ENCODE results near the gene HNRNPA1. TPM values are rescaled to one million over a fixed set of nuclear protein-coding genes. Genes with fewer than 3 reads are reported as not detected.

HNRNPA1 gene
- total RNA-seq, 2 experiments from 2014 or later = 2,224 to 2,338 TPM

DNA sequence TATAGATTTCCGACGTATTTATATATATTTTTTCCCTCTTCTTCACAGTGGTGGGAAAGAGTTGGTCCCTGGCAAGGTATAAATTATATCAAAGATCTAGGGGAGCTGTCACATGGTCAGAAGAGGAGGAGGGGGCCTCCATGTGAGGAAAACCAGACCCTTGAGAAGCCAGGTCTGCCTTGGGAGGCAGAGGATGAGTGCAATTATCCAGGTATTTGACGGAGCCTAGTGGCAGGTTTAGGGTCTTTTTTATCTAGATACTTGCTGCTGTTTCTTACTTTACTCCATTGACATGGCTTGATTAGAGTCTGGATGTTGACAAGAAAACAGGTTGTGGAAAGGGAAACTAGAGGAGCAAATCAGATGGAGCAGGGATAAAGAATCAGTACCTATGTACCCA is 49.9 kb downstream of the HNRNPA1 start:
- POLR2A ChIA-PET = interaction anchor here (1.4 to 1.5 kb wide), 2 partner anchors 28 to 44 kb away, joined by 3 to 4 read pairs; no protein-coding TSS in a partner anchor

DNA sequence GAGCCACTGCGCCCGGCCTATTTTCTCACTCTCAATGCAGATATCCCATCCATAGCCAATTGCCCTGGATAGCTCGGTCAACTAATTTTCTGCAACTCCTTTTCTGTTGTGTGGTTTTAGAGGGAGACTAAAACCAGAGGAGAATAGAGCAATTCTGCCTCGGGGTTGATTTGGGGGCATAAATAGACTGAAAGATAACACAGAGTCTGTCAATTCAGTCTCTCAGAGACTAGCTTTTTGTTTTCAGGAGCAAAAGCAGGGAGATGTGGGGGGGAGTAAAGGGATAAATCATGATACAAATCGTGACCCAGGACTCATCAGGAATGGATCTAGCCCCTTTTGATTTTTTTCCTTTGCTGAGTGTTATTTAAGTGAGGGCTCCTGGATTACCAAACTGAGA is 50.9 kb downstream of the HNRNPA1 start:
- ChIA-PET CTCF (interaction anchor here (0.8 to 8.9 kb wide), 5 partner anchors 28 to 68 kb away, joined by 3 to 97 read pairs (median 67); no protein-coding TSS in a partner anchor), POLR2A (interaction anchor here (0.7 to 1.5 kb wide), 2 partner anchors 27 to 72 kb away, joined by 3 read pairs; no protein-coding TSS in a partner anchor)
- peaks cover 2% of the 10 kb centered on the region for H3K36me3 Mint-ChIP-seq (ENCODE audit: low read depth)
- H3K27me3 Mint-ChIP-seq = no peaks in the 10 kb centered on the region
- TF ChIP-seq, protein P1, sequence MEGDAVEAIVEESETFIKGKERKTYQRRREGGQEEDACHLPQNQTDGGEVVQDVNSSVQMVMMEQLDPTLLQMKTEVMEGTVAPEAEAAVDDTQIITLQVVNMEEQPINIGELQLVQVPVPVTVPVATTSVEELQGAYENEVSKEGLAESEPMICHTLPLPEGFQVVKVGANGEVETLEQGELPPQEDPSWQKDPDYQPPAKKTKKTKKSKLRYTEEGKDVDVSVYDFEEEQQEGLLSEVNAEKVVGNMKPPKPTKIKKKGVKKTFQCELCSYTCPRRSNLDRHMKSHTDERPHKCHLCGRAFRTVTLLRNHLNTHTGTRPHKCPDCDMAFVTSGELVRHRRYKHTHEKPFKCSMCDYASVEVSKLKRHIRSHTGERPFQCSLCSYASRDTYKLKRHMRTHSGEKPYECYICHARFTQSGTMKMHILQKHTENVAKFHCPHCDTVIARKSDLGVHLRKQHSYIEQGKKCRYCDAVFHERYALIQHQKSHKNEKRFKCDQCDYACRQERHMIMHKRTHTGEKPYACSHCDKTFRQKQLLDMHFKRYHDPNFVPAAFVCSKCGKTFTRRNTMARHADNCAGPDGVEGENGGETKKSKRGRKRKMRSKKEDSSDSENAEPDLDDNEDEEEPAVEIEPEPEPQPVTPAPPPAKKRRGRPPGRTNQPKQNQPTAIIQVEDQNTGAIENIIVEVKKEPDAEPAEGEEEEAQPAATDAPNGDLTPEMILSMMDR (IDR thresholded peaks at IDR 0.05) = no peak
- no peak for DNase-seq
- H3K4me1 Mint-ChIP-seq (ENCODE audit: low read depth) = peaks cover 50% of the 10 kb centered on the region
- ATAC-seq = no peak
- no peaks in the 10 kb centered on the region for H3K9me3 Mint-ChIP-seq
- H3K27ac Mint-ChIP-seq = peak overlapping the region; percentile 68
- no peak overlapping the region for H3K4me3 Mint-ChIP-seq
- intact Hi-C loops (cut with micrococcal nuclease) = no loop called here

More for the DNA sequence above, 49.9 kb downstream of the HNRNPA1 start:
- Mint-ChIP-seq H3K27ac (peak overlapping the region; percentile 76), H3K4me1 (ENCODE audit: low read depth) (peaks cover 50% of the 10 kb centered on the region), H3K4me3 (no peak overlapping the region), H3K36me3 (ENCODE audit: low read depth) (peaks cover 2% of the 10 kb centered on the region), H3K27me3 (no peaks in the 10 kb centered on the region), H3K9me3 (no peaks in the 10 kb centered on the region)
- TF ChIP-seq, protein P1 (IDR thresholded peaks at IDR 0.05) = no peak
- DNase-seq = no peak
- no peak for ATAC-seq
- intact Hi-C loops (cut with micrococcal nuclease) = no loop called here
- CTCF ChIA-PET = interaction anchor here (2.0 to 9.7 kb wide), 2 partner anchors 37 to 38 kb away, joined by 5 to 93 read pairs; no protein-coding TSS in a partner anchor

DNA sequence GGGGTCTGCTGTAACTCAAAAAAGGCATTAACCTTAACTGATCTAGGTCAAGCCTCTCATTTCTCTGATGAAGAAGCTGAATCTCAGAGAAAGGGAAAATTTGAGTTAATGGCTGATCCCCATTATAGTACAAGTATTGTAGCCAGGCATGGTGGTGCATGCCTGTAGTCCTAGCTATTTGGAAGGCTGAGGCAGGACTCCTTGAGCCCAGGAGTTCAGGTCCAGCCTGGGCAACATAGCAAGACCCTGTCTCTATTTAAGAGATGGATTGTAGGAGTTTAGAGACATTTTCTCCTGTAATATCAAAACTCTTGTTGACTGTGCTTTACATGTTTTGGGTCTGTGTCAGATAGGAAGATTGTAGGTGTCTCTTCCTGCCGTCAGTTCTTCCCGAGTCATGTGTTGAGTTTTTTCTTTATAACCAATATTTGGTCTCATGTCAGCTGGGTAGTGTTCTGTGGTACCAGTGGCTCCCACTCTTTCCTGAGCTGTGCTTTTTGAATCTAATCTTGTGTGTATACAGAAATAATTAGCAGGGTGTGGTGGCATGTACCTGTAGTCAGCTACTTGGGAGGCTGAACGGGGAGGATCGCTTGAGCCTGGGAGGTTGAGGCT is 53.0 kb downstream of the HNRNPA1 start:
- DNase-seq (no peak), ATAC-seq (no peak)
- Mint-ChIP-seq H3K9me3 (no peaks in the 10 kb centered on the region), H3K27ac (peak overlapping the region; percentile 32), H3K4me3 (no peak overlapping the region), H3K27me3 (no peaks in the 10 kb centered on the region), H3K4me1 (ENCODE audit: low read depth) (peaks cover 47% of the 10 kb centered on the region), H3K36me3 (ENCODE audit: low read depth) (peaks cover 2% of the 10 kb centered on the region)
- POLR2A ChIA-PET = interaction anchor here (1.2 to 2.0 kb wide), 6 partner anchors 23 to 47 kb away, joined by 3 to 6 read pairs (median 4); no protein-coding TSS in a partner anchor
- CTCF ChIA-PET = interaction anchor here (0.5 to 8.9 kb wide), 13 partner anchors 8 to 70 kb away, joined by 3 to 97 read pairs (median 8); partner anchors contain the start of gene COPZ1
- intact Hi-C loops (cut with micrococcal nuclease) = no loop called here
- TF ChIP-seq, protein P1 (IDR thresholded peaks at IDR 0.05) = no peak

Other genes with a start within 250 kb of the HNRNPA1 start
- gene HOXC5, start 247.7 kb upstream of the HNRNPA1 start, total RNA-seq = not detected
- gene HOXC4, start 226.9 kb upstream of the HNRNPA1 start, total RNA-seq = 1 to 10 TPM in 1 of 2 experiments, under 1 TPM in 1; 0.89 to 1.2 TPM
- 10 to 100 TPM; 20.1 to 23.9 TPM for gene SMUG1, start 91.7 kb upstream of the HNRNPA1 start, total RNA-seq
- 100 to 1,000 TPM; 125 to 128 TPM for gene CBX5, start 604 bp upstream of the HNRNPA1 start, total RNA-seq
- not detected for gene NFE2, start 20.3 kb downstream of the HNRNPA1 start, total RNA-seq
- 10 to 100 TPM; 75.8 to 78.4 TPM for gene COPZ1, start 44.4 kb downstream of the HNRNPA1 start, total RNA-seq
- gene GPR84, start 83.8 kb downstream of the HNRNPA1 start, total RNA-seq = not detected
- 1 to 10 TPM; 1.1 to 2.5 TPM for gene ZNF385A, start 104.0 kb downstream of the HNRNPA1 start, total RNA-seq
- gene ITGA5, start 138.5 kb downstream of the HNRNPA1 start, total RNA-seq = 10 to 100 TPM; 35.2 to 36.6 TPM
- gene GTSF1, start 192.9 kb downstream of the HNRNPA1 start, total RNA-seq = 1 to 10 TPM; 6.9 to 9.4 TPM
- gene NCKAP1L, start 217.0 kb downstream of the HNRNPA1 start, total RNA-seq = 10 to 100 TPM; 87.6 to 92.9 TPM

Measured in activated CD8-positive, alpha-beta T cell treated with anti-CD3 and anti-CD28 coated beads for 36 hours (primary cell).